Smooth muscle cell (in vitro differentiated cells): Measurements from ENCODE around the gene GDF2. TPM values are rescaled to one million over a fixed set of nuclear protein-coding genes. Genes with fewer than 3 reads are reported as not detected.

Source experiments
- DNase-seq: peaks from one replicate; lab custom pipeline; 2025; ENCODE audit not compliant: unreplicated experiment; lab: John Stamatoyannopoulos, UW
- H2AFZ ChIP-seq: fragments of 200-600 bp; sonication (generic); 2 replicates; pipeline ENCODE4 v1.6.0; 2016; ENCODE audit warnings: antibody characterized with exemption, low read depth, mild to moderate bottlenecking
- H3F3A ChIP-seq: fragments of 200-600 bp; sonication (generic); 2 replicates; pipeline ENCODE4 v1.6.0; 2017; ENCODE audit warnings: antibody characterized with exemption, low read depth
- H3K27ac ChIP-seq: fragments of 200-600 bp; sonication (generic); 2 replicates; pipeline ENCODE4 v1.5.1; 2016; ENCODE audit warnings: low read depth, mild to moderate bottlenecking
- H3K27me3 ChIP-seq: fragments of 200-600 bp; sonication (generic); 2 replicates; pipeline ENCODE4 v1.6.1; 2016; ENCODE audit warnings: low read depth, mild to moderate bottlenecking
- H3K36me3 ChIP-seq: fragments of 200-600 bp; sonication (generic); 2 replicates; pipeline ENCODE4 v1.5.1; 2016; ENCODE audit warnings: low read depth
- H3K4me1 ChIP-seq: fragments of 200-600 bp; sonication (generic); 2 replicates; pipeline ENCODE4 v1.5.1; 2016; ENCODE audit warnings: low read depth
- H3K4me2 ChIP-seq: fragments of 200-600 bp; sonication (generic); 2 replicates; pipeline ENCODE4 v1.6.0; 2016; ENCODE audit warnings: mild to moderate bottlenecking
- H3K4me3 ChIP-seq: fragments of 200-600 bp; sonication (generic); 2 replicates; pipeline ENCODE4 v1.5.1; 2016; ENCODE audit warnings: mild to moderate bottlenecking
- H3K79me2 ChIP-seq: fragments of 200-600 bp; sonication (generic); 2 replicates; pipeline ENCODE4 v1.6.0; 2016; ENCODE audit warnings: low read depth, mild to moderate bottlenecking
- H3K9ac ChIP-seq: fragments of 200-600 bp; sonication (generic); 2 replicates; pipeline ENCODE4 v1.6.0; 2016; ENCODE audit warnings: low read depth
- H3K9me3 ChIP-seq: fragments of 200-600 bp; sonication (generic); replicated peaks from 2 replicates; pipeline ENCODE4 v1.5.1; 2016; ENCODE audit warnings: low read depth
- H4K20me1 ChIP-seq: fragments of 200-600 bp; sonication (generic); 2 replicates; pipeline ENCODE4 v1.6.0; 2016; ENCODE audit warnings: low read depth
- WGBS: methylation state at CpG from one replicate; pipeline ENCODE4 v1.1.7; 2016; ENCODE audit warnings: low lambda C conversion rate; 5-methylcytosine and 5-hydroxymethylcytosine counted together
- polyA plus RNA-seq: library from polyadenylated mRNA; unstranded; fragments of >200 nt; fragmentation: Nextera tagmentation; extraction: Ambion mirVana; gene quantifications from 2 replicates; pipeline ENCODE4 v1.2.1, GENCODE V29; 2016
- total RNA-seq: library from RNA; depleted of rRNA; stranded (reverse); fragments of >200 nt; gene quantifications from 2 replicates; pipeline ENCODE4 v1.2.3, GENCODE V29; 2014
- TF ChIP-seq, protein P1 (sequence below): fragments of 200-600 bp; sonication (generic); IDR thresholded peaks from 2 replicates; pipeline ENCODE4 v1.5.1; 2017; ENCODE audit warnings: borderline replicate concordance, mild to moderate bottlenecking, antibody characterized with exemption; ENCODE audit not compliant: insufficient read depth, poor library complexity, severe bottlenecking

Gene GDF2
- not detected in 2 replicates for total RNA-seq
- 1.3 TPM in 1 of 2 replicates, not detected in the other for polyA plus RNA-seq

- Histone ChIP-seq H3K4me1 (no peaks in the 10 kb centered on the region), H3K27ac (no peak within 1 kb of the TSS), H3K36me3 (no peaks in the 10 kb centered on the region), H3F3A (no peaks in the 10 kb centered on the region), H2AFZ (no peak within 1 kb of the TSS), H4K20me1 (no peaks in the 10 kb centered on the region), H3K4me2 (peak within 1 kb of the TSS; percentile 29), H3K27me3 (peaks cover 9% of the 10 kb centered on the region), H3K4me3 (no peak within 1 kb of the TSS), H3K9ac (no peak within 1 kb of the TSS), H3K9me3 (no peaks in the 10 kb centered on the region), H3K79me2 (no peaks in the 10 kb centered on the region)
- 66% methylated on average over 35 of the region's 35 CpGs for WGBS
- no peak for DNase-seq
- TF ChIP-seq, protein P1, sequence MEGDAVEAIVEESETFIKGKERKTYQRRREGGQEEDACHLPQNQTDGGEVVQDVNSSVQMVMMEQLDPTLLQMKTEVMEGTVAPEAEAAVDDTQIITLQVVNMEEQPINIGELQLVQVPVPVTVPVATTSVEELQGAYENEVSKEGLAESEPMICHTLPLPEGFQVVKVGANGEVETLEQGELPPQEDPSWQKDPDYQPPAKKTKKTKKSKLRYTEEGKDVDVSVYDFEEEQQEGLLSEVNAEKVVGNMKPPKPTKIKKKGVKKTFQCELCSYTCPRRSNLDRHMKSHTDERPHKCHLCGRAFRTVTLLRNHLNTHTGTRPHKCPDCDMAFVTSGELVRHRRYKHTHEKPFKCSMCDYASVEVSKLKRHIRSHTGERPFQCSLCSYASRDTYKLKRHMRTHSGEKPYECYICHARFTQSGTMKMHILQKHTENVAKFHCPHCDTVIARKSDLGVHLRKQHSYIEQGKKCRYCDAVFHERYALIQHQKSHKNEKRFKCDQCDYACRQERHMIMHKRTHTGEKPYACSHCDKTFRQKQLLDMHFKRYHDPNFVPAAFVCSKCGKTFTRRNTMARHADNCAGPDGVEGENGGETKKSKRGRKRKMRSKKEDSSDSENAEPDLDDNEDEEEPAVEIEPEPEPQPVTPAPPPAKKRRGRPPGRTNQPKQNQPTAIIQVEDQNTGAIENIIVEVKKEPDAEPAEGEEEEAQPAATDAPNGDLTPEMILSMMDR = no peak
Observed at GRCh38 chr10:47322300-47323061, at the start of gene GDF2. GDF2 (plus strand) TSS chr10:47322454; CDS start chr10:47322669, 215 bp downstream.

DNA sequence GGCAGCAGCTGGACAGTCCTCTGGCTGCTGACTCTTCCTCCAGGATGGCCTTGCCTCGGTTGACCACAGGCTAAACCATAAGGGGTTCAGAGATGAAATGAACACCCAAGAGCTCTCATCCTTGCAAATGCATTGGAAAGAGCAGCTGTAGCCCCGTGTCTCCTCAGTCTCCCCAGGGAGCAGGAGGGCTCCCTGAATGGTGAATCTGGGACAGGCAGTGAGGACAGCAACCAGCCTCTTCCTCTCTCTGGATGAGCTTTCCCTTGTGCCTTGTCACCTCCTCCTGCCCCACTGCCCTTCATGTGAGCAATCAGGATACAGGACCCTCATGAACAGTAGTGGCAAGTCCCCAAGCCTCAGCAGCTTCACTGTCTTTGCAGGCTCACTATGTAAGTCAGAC lies 46.2 kb upstream of the GDF2 start:
- Histone ChIP-seq H3K27me3 (peaks cover 6% of the 10 kb centered on the region), H4K20me1 (no peaks in the 10 kb centered on the region), H3K79me2 (no peaks in the 10 kb centered on the region), H3F3A (no peaks in the 10 kb centered on the region), H3K27ac (no peak overlapping the region), H3K4me2 (no peak overlapping the region), H3K4me1 (peaks cover 6% of the 10 kb centered on the region), H3K9ac (no peak overlapping the region), H2AFZ (no peak overlapping the region), H3K9me3 (peaks cover 4% of the 10 kb centered on the region), H3K36me3 (no peaks in the 10 kb centered on the region), H3K4me3 (no peak overlapping the region)
- TF ChIP-seq, protein P1 = no peak
- 100% methylated on average over 2 of the region's 2 CpGs for WGBS
- no peak for DNase-seq

DNA sequence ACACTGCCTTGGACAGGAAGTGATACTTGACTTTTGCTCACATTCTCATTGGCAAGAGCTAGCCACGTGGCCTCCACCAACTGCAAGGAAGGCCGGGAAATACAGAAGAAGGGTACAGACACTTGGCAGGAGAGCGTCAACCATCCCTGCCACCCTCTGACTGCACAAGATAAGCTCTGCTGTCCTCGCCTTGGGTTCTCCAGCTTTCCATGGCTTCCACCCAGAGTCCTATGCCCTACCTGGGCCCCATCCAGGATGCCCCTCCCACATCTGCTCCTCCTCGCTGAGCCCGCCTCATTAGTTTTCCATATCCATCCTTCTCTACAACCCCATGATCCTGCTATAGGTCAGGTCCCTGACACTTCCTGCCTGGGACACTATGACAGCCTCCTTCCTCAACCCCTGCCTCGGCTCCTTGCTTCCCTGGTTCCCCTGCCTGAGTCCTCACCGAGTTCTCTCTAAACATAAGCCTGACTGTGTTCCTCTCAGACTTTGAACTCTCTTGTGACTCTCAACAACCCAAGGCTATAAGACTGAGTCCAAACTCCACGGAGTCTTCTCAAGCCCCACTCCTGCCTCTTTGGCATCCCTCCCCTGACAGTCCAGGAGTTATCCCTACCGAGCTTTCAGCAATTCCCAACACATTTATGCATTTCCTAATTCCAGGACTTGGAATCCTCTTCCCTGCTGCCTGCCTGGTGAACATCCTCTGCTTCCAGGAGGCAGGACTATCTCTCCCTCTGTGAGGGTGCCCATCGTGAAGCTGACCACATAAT lies 45.5 kb upstream of the GDF2 start:
- WGBS = 91% methylated on average over 11 of the region's 11 CpGs
- Histone ChIP-seq H3K36me3 (no peaks in the 10 kb centered on the region), H4K20me1 (no peaks in the 10 kb centered on the region), H2AFZ (no peak overlapping the region), H3K4me2 (no peak overlapping the region), H3K4me3 (no peak overlapping the region), H3F3A (no peaks in the 10 kb centered on the region), H3K27ac (no peak overlapping the region), H3K27me3 (peaks cover 6% of the 10 kb centered on the region), H3K9me3 (peaks cover 4% of the 10 kb centered on the region), H3K4me1 (peaks cover 6% of the 10 kb centered on the region), H3K9ac (no peak overlapping the region), H3K79me2 (no peaks in the 10 kb centered on the region)
- no peak for DNase-seq
- TF ChIP-seq, protein P1 = no peak
